Measurements from ENCODE around the gene ZNF619.

DNA sequence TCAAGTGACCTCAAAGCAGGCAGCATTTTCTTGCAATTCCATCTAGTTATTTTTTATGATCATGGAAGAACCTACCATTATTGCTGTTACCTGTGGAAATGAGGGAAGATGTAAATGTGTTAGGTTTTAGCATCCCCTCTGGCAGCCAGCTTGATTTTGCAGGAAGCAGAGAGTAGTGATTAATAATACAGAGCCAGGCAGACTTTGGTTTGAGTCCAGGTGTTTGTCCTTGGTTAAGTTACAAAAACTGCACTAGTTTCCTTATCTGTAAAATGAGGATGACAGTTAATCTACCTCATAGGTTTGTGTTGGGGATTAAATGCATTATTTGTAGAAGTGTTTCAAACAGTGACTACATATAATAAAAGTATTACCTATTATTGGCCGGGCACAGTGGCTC lies 41.1 kb downstream of the ZNF619 start:
- TF ChIP-seq, protein P1, sequence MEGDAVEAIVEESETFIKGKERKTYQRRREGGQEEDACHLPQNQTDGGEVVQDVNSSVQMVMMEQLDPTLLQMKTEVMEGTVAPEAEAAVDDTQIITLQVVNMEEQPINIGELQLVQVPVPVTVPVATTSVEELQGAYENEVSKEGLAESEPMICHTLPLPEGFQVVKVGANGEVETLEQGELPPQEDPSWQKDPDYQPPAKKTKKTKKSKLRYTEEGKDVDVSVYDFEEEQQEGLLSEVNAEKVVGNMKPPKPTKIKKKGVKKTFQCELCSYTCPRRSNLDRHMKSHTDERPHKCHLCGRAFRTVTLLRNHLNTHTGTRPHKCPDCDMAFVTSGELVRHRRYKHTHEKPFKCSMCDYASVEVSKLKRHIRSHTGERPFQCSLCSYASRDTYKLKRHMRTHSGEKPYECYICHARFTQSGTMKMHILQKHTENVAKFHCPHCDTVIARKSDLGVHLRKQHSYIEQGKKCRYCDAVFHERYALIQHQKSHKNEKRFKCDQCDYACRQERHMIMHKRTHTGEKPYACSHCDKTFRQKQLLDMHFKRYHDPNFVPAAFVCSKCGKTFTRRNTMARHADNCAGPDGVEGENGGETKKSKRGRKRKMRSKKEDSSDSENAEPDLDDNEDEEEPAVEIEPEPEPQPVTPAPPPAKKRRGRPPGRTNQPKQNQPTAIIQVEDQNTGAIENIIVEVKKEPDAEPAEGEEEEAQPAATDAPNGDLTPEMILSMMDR (IDR thresholded peaks at IDR 0.05), result no peak
- no peak for TF ChIP-seq POLR2AphosphoS5 (IDR thresholded peaks at IDR 0.05)

All from prostate gland (tissue), 2 donors.